GM18507 (cell line): ENCODE data around the gene KRTAP26-1.

Source experiments
- DNase-seq: peaks from one replicate; pipeline ENCODE4 v3.0.0; 2011; ENCODE audit warnings: low read depth; ENCODE audit not compliant: insufficient read length; ENCODE audit errors: extremely low spot score
- FAIRE-seq: peaks from 2 replicates; lab custom pipeline; 2011; peaks lifted over from hg19 to GRCh38; lab: Jason Lieb, UNC

The KRTAP26-1 gene

GRCh38 chr21:30282850-30283249 lies 37.3 kb downstream of the KRTAP26-1 start, which contains the start of gene KRTAP24-1:
Gene KRTAP24-1 (minus strand): TSS chr21:30282950. CDS start chr21:30282932, 18 bp downstream.
- FAIRE-seq: no peak

GRCh38 chr21:30271611-30272010 lies 48.5 kb downstream of the KRTAP26-1 start:
- DNase-seq: no peak
- no peak for FAIRE-seq

More at GRCh38 chr21:30282850-30283249, 37.3 kb downstream of the KRTAP26-1 start, which contains the start of gene KRTAP24-1:
- no peak for DNase-seq

GRCh38 chr21:30271156-30271555 lies 49.0 kb downstream of the KRTAP26-1 start:
- FAIRE-seq: no peak

GRCh38 chr21:30269803-30270530 lies 50.1 kb downstream of the KRTAP26-1 start:
- FAIRE-seq (no peak), DNase-seq (no peak)

More at GRCh38 chr21:30271156-30271555, 49.0 kb downstream of the KRTAP26-1 start:
- no peak for DNase-seq
